K562 (cell line): Measurements from ENCODE around the gene APOC4. TPM values are rescaled to one million over a fixed set of nuclear protein-coding genes. Genes with fewer than 3 reads are reported as not detected.

Experiments
- EP300 ChIP-seq: IDR thresholded peaks from 2 replicates; pipeline ENCODE4 v1.6.1; 2012; ENCODE audit warnings: low read length, improper control_type of control experiment
- ETS2 ChIP-seq: IDR thresholded peaks from 2 replicates; pipeline ENCODE4 v1.6.1; 2016; ENCODE audit warnings: borderline replicate concordance, missing genetic modification characterization, mild to moderate bottlenecking, moderate library complexity, missing compliant biosample characterization; ENCODE audit not compliant: poor library complexity, severe bottlenecking
- PTBP1 ChIP-seq: fragments of 200-400 bp; formaldehyde crosslinking; IDR thresholded peaks from 2 replicates; pipeline ENCODE4 v1.6.1; 2017; ENCODE audit warnings: low read depth, low read length
- SRSF1 ChIP-seq: fragments of 200-400 bp; formaldehyde crosslinking; IDR thresholded peaks from 2 replicates; pipeline ENCODE4 v1.6.1; 2017; ENCODE audit warnings: mild to moderate bottlenecking, low read depth, low read length, moderate library complexity
- ZNF444 ChIP-seq: fragments of 250-450 bp; sonication (Bioruptor Pico); IDR thresholded peaks from 2 replicates; pipeline ENCODE4 v1.4.0; 2020; ENCODE audit warnings: mild to moderate bottlenecking, moderate library complexity
- ZNF717 ChIP-seq: fragments of 250-450 bp; sonication (Bioruptor Pico); IDR thresholded peaks from 2 replicates; pipeline ENCODE4 v1.5.0; 2021
- polyA plus RNA-seq, 8 experiments: library from polyadenylated mRNA; depleted of rRNA in 4 of 8; stranded (reverse) in 5 of 8; unstranded in 3 of 8; fragments of >200 nt; fragmentation: Nextera tagmentation in 2 of 8; fragmentation: Illumina TruSeq in 1 of 8; extraction: Ambion mirVana in 2 of 8; extraction: Trizol in 1 of 8; gene quantifications; 2 replicates each; pipeline versions ENCODE4 v1.2.1 to v1.2.3, GENCODE V29; 2011 to 2014; ENCODE audit warnings: inconsistent platforms in 1 of 8, missing spikeins in 1 of 8
- total RNA-seq, 7 experiments: library from RNA; depleted of rRNA in 6 of 7; stranded (reverse); fragments of >200 nt in 6 of 7; fragmentation: Illumina TruSeq in 2 of 7; extraction: Trizol in 2 of 7; gene quantifications; 2 replicates each; pipeline versions ENCODE4 v1.2.1 to v1.2.3, GENCODE V29; 2011 to 2021; ENCODE audit warnings: low replicate concordance in 1 of 7
- TF ChIP-seq, protein P1 (sequence below), 2 experiments: fragments of 200-800 bp in 1 of 2; sonication (Bioruptor generic) in 1 of 2; sonication (generic) in 1 of 2; formaldehyde crosslinking in 1 of 2; IDR thresholded peaks in 1 of 2; conservative IDR thresholded peaks in 1 of 2; 2 replicates each; pipeline versions ENCODE4 v1.5.0 to v1.6.1; 2016 to 2020; ENCODE audit warnings: missing compliant biosample characterization in 1 of 2, missing genetic modification characterization in 1 of 2, missing genetic modification reagents in 1 of 2
- TF ChIP-seq, protein P2 (sequence below): fragments of 450-650 bp; formaldehyde crosslinking; IDR thresholded peaks from 2 replicates; pipeline ENCODE4 v1.4.0; 2020; ENCODE audit warnings: mild to moderate bottlenecking, mixed read lengths
- TF ChIP-seq, protein P3 (sequence below): fragments of 450-650 bp; IDR thresholded peaks from 2 replicates; pipeline ENCODE4 v1.6.1; 2016; ENCODE audit warnings: mild to moderate bottlenecking, moderate library complexity
- TF ChIP-seq, protein P4 (sequence below): IDR thresholded peaks from 2 replicates; pipeline ENCODE4 v1.6.1; 2014; ENCODE audit warnings: antibody characterized with exemption

The APOC4 gene
- total and polyA plus RNA-seq, 9 of the 15 experiments (the other 6 are each of a cell fraction or from before 2014, with no cell fraction given): 0.46 TPM; not detected in 8

DNA sequence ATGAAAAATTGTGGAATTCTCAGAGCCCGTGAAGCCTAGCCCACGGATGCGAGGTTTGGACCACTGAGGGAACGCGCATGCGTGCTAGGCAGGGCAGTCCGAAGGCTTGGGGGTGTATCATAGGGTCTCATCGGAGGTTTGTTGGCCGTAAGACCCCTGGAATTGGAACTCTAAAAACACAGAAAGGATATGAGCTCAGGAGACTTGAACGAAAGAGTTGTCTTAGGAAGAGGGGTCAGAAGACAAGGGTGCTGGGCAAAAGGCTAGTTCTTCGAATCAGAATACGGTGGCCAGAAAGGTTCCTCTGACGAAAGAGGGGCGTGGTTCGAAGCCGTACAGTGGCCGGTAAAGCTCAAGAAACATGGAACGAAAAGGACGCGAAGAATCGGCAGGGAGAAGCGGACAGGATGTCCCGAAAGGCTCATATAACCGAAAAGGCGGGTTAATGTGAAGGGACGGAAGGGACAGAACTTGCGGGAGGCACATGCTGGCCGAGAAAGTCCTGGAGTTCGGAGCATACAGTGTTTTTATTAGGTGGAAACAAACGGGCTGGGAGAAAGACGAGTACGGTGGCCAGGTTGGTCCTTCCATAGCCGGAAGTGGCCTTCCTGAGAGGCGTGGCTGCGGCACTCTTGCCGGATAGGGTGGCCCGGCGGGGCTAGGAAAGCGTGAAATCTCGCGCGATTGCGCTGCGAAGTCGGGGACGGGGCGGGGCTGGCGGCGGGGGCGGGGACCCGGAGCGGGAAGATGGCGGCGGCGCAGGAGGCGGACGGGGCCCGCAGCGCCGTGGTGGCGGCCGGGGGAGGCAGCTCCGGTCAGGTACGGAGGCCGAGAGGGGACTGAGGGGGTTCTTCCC is 12.8 kb downstream of the APOC4 start, which contains the start of gene CLPTM1 (continued):
- no peak; the same call in 1 of the 2 replicates for TF ChIP-seq ZNF717
- TF ChIP-seq, protein P1, sequence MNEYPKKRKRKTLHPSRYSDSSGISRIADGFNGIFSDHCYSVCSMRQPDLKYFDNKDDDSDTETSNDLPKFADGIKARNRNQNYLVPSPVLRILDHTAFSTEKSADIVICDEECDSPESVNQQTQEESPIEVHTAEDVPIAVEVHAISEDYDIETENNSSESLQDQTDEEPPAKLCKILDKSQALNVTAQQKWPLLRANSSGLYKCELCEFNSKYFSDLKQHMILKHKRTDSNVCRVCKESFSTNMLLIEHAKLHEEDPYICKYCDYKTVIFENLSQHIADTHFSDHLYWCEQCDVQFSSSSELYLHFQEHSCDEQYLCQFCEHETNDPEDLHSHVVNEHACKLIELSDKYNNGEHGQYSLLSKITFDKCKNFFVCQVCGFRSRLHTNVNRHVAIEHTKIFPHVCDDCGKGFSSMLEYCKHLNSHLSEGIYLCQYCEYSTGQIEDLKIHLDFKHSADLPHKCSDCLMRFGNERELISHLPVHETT (CRISPR knock-in tag; conservative IDR thresholded peaks at IDR 0.05 in 1 of 2, IDR thresholded peaks at IDR 0.05 in 1 of 2): peak in 1 of 2 experiments; percentile 97; a peak in 2 of 4 replicates
- no peak for TF ChIP-seq EP300
- TF ChIP-seq PTBP1: no peak
- TF ChIP-seq, protein P2, sequence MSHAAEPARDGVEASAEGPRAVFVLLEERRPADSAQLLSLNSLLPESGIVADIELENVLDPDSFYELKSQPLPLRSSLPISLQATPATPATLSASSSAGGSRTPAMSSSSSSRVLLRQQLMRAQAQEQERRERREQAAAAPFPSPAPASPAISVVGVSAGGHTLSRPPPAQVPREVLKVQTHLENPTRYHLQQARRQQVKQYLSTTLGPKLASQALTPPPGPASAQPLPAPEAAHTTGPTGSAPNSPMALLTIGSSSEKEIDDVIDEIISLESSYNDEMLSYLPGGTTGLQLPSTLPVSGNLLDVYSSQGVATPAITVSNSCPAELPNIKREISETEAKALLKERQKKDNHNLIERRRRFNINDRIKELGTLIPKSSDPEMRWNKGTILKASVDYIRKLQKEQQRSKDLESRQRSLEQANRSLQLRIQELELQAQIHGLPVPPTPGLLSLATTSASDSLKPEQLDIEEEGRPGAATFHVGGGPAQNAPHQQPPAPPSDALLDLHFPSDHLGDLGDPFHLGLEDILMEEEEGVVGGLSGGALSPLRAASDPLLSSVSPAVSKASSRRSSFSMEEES: no peak
- no peak for TF ChIP-seq SRSF1
- TF ChIP-seq, protein P3, sequence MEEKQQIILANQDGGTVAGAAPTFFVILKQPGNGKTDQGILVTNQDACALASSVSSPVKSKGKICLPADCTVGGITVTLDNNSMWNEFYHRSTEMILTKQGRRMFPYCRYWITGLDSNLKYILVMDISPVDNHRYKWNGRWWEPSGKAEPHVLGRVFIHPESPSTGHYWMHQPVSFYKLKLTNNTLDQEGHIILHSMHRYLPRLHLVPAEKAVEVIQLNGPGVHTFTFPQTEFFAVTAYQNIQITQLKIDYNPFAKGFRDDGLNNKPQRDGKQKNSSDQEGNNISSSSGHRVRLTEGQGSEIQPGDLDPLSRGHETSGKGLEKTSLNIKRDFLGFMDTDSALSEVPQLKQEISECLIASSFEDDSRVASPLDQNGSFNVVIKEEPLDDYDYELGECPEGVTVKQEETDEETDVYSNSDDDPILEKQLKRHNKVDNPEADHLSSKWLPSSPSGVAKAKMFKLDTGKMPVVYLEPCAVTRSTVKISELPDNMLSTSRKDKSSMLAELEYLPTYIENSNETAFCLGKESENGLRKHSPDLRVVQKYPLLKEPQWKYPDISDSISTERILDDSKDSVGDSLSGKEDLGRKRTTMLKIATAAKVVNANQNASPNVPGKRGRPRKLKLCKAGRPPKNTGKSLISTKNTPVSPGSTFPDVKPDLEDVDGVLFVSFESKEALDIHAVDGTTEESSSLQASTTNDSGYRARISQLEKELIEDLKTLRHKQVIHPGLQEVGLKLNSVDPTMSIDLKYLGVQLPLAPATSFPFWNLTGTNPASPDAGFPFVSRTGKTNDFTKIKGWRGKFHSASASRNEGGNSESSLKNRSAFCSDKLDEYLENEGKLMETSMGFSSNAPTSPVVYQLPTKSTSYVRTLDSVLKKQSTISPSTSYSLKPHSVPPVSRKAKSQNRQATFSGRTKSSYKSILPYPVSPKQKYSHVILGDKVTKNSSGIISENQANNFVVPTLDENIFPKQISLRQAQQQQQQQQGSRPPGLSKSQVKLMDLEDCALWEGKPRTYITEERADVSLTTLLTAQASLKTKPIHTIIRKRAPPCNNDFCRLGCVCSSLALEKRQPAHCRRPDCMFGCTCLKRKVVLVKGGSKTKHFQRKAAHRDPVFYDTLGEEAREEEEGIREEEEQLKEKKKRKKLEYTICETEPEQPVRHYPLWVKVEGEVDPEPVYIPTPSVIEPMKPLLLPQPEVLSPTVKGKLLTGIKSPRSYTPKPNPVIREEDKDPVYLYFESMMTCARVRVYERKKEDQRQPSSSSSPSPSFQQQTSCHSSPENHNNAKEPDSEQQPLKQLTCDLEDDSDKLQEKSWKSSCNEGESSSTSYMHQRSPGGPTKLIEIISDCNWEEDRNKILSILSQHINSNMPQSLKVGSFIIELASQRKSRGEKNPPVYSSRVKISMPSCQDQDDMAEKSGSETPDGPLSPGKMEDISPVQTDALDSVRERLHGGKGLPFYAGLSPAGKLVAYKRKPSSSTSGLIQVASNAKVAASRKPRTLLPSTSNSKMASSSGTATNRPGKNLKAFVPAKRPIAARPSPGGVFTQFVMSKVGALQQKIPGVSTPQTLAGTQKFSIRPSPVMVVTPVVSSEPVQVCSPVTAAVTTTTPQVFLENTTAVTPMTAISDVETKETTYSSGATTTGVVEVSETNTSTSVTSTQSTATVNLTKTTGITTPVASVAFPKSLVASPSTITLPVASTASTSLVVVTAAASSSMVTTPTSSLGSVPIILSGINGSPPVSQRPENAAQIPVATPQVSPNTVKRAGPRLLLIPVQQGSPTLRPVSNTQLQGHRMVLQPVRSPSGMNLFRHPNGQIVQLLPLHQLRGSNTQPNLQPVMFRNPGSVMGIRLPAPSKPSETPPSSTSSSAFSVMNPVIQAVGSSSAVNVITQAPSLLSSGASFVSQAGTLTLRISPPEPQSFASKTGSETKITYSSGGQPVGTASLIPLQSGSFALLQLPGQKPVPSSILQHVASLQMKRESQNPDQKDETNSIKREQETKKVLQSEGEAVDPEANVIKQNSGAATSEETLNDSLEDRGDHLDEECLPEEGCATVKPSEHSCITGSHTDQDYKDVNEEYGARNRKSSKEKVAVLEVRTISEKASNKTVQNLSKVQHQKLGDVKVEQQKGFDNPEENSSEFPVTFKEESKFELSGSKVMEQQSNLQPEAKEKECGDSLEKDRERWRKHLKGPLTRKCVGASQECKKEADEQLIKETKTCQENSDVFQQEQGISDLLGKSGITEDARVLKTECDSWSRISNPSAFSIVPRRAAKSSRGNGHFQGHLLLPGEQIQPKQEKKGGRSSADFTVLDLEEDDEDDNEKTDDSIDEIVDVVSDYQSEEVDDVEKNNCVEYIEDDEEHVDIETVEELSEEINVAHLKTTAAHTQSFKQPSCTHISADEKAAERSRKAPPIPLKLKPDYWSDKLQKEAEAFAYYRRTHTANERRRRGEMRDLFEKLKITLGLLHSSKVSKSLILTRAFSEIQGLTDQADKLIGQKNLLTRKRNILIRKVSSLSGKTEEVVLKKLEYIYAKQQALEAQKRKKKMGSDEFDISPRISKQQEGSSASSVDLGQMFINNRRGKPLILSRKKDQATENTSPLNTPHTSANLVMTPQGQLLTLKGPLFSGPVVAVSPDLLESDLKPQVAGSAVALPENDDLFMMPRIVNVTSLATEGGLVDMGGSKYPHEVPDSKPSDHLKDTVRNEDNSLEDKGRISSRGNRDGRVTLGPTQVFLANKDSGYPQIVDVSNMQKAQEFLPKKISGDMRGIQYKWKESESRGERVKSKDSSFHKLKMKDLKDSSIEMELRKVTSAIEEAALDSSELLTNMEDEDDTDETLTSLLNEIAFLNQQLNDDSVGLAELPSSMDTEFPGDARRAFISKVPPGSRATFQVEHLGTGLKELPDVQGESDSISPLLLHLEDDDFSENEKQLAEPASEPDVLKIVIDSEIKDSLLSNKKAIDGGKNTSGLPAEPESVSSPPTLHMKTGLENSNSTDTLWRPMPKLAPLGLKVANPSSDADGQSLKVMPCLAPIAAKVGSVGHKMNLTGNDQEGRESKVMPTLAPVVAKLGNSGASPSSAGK: no peak
- TF ChIP-seq, protein P4, sequence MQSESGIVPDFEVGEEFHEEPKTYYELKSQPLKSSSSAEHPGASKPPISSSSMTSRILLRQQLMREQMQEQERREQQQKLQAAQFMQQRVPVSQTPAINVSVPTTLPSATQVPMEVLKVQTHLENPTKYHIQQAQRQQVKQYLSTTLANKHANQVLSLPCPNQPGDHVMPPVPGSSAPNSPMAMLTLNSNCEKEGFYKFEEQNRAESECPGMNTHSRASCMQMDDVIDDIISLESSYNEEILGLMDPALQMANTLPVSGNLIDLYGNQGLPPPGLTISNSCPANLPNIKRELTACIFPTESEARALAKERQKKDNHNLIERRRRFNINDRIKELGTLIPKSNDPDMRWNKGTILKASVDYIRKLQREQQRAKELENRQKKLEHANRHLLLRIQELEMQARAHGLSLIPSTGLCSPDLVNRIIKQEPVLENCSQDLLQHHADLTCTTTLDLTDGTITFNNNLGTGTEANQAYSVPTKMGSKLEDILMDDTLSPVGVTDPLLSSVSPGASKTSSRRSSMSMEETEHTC: no peak
- TF ChIP-seq ZNF444 (CRISPR knock-in tag): no peak
- TF ChIP-seq ETS2 (tag): no peak
